Endothelial cell of umbilical vein (primary cell): ENCODE measurements around the gene LRSAM1. TPM values are rescaled to one million over a fixed set of nuclear protein-coding genes. Genes with fewer than 3 reads are reported as not detected.

ENCODE experiments used
- BruUV-seq: library from RNA; stranded (reverse); fragments of 400-500 nt; replicated peaks from 2 replicates; lab custom pipeline; 2021; lab: Mats Ljungman, UMichigan
- CTCF ChIA-PET: fragments of 300-600, 350-600 bp; sonication (Branson Sonifier 250); formaldehyde crosslinking; loops from one replicate; lab custom pipeline; 2021; ENCODE audit warnings: antibody characterized with exemption, inconsistent platforms; lab: Charles Lee
- POLR2A ChIA-PET: fragments of 300-600, 350-600 bp; sonication (Branson Sonifier 250); formaldehyde crosslinking; loops from one replicate; lab custom pipeline; 2021; ENCODE audit warnings: antibody characterized with exemption, inconsistent platforms; lab: Charles Lee
- DNase-seq: peaks from one replicate; pipeline ENCODE4 v3.0.0-alpha.2; 2011; ENCODE audit warnings: low read depth, low spot score
- FAIRE-seq: peaks from 2 replicates; lab custom pipeline; 2011; peaks lifted over from hg19 to GRCh38; lab: Jason Lieb, UNC
- H2AFZ ChIP-seq: 2 replicates; pipeline ENCODE4 v1.6.0; 2012; ENCODE audit warnings: low read depth, low read length, control low read depth, inconsistent platforms
- H3K27ac ChIP-seq: 2 replicates; pipeline ENCODE4 v1.5.1; 2011; ENCODE audit warnings: low read depth, mild to moderate bottlenecking, control low read depth, low read length, moderate library complexity; ENCODE audit not compliant: insufficient read depth
- H3K27me3 ChIP-seq, 2 experiments: 2 replicates each; pipeline versions ENCODE4 v1.6.0 to v1.6.1; 2011; ENCODE audit warnings: low read length in 2 of 2, mixed read lengths in 1 of 2; ENCODE audit not compliant: control insufficient read depth in 2 of 2, insufficient read depth in 2 of 2
- H3K36me3 ChIP-seq, 2 experiments: 2 replicates in 1 of 2; 3 replicates in 1 of 2; pipeline ENCODE4 v1.5.1; 2011; ENCODE audit warnings: low read length in 2 of 2, mild to moderate bottlenecking in 1 of 2, moderate library complexity in 1 of 2; ENCODE audit not compliant: control insufficient read depth in 2 of 2, insufficient read depth in 2 of 2; ENCODE audit errors: extremely low read depth in 1 of 2
- H3K4me1 ChIP-seq: 3 replicates; pipeline ENCODE4 v1.5.1; 2011; ENCODE audit warnings: mild to moderate bottlenecking, low read length; ENCODE audit not compliant: control insufficient read depth, insufficient read depth; ENCODE audit errors: extremely low read depth
- H3K4me2 ChIP-seq: 2 replicates; pipeline ENCODE4 v1.6.1; 2011; ENCODE audit warnings: low read length, control low read depth, mixed read lengths; ENCODE audit not compliant: insufficient read depth
- H3K4me3 ChIP-seq, 3 experiments: fragments of 200-600 bp in 1 of 3; sonication (generic), shearing (Covaris generic) in 1 of 3; replicated peaks in 1 of 3; 2 replicates each; pipeline ENCODE4 v1.5.1; 2011 to 2016; ENCODE audit warnings: control low read depth in 3 of 3, low read length in 3 of 3, mild to moderate bottlenecking in 2 of 3, inconsistent platforms in 1 of 3, low read depth in 1 of 3, moderate library complexity in 1 of 3; ENCODE audit not compliant: insufficient read depth in 1 of 3
- H3K79me2 ChIP-seq: 2 replicates; pipeline ENCODE4 v1.6.0; 2012; ENCODE audit warnings: low read length, inconsistent platforms; ENCODE audit not compliant: control insufficient read depth, insufficient read depth
- H3K9ac ChIP-seq: replicated peaks from 2 replicates; pipeline ENCODE3; 2011; ENCODE audit warnings: low read length, control low read depth; ENCODE audit not compliant: insufficient read depth; ENCODE audit errors: extremely low read depth
- H3K9me1 ChIP-seq: replicated peaks from 3 replicates; pipeline ENCODE4 v1.6.0; 2011; ENCODE audit warnings: mild to moderate bottlenecking, low read length; ENCODE audit not compliant: control insufficient read depth, insufficient read depth; ENCODE audit errors: extremely low read depth
- H3K9me3 ChIP-seq: replicated peaks from 2 replicates; pipeline ENCODE4 v1.5.1; 2012; ENCODE audit warnings: low read length, inconsistent platforms; ENCODE audit not compliant: control insufficient read depth, insufficient read depth
- H4K20me1 ChIP-seq: replicated peaks from 2 replicates; pipeline ENCODE3; 2011; ENCODE audit warnings: mild to moderate bottlenecking, low read length; ENCODE audit not compliant: control insufficient read depth, insufficient read depth; ENCODE audit errors: extremely low read depth
- CTCF ChIP-seq, 2 donors: IDR thresholded peaks; 1 replicate in 1 of 2; 2 replicates in 1 of 2; pipeline ENCODE4 v1.5.1; 2011; ENCODE audit warnings: low read length in 2 of 2, mild to moderate bottlenecking in 2 of 2, moderate library complexity in 2 of 2, control low read depth in 1 of 2, inconsistent platforms in 1 of 2, low read depth in 1 of 2; ENCODE audit not compliant: insufficient read depth in 1 of 2; ENCODE audit errors: extremely low read depth in 1 of 2
- EZH2 ChIP-seq: IDR thresholded peaks from 2 replicates; pipeline ENCODE4 v1.6.1; 2012; ENCODE audit warnings: borderline replicate concordance, low read depth, mild to moderate bottlenecking, moderate library complexity, low read length, inconsistent platforms; ENCODE audit not compliant: severe bottlenecking
- FOS ChIP-seq: IDR thresholded peaks from 2 replicates; pipeline ENCODE4 v1.6.1; 2011; ENCODE audit warnings: mild to moderate bottlenecking, low read length, moderate library complexity, borderline replicate concordance; ENCODE audit not compliant: insufficient read depth
- GATA2 ChIP-seq: IDR thresholded peaks from 2 replicates; pipeline ENCODE4 v1.7.0; 2011; ENCODE audit warnings: low read depth, mild to moderate bottlenecking, moderate library complexity, mixed read lengths, low read length; ENCODE audit not compliant: insufficient read length, insufficient read depth
- JUN ChIP-seq: IDR thresholded peaks from 2 replicates; pipeline ENCODE4 v1.6.1; 2011; ENCODE audit warnings: borderline replicate concordance, low read depth; ENCODE audit not compliant: insufficient read length, insufficient read depth
- MAX ChIP-seq: IDR thresholded peaks from 2 replicates; pipeline ENCODE4 v1.6.1; 2011; ENCODE audit not compliant: insufficient read depth, insufficient read length
- MYC ChIP-seq: IDR thresholded peaks from one replicate; pipeline ENCODE4 v1.6.1; 2011; ENCODE audit warnings: mild to moderate bottlenecking, low read depth, low read length
- POLR2A ChIP-seq: IDR thresholded peaks from 2 replicates; pipeline ENCODE4 v1.6.1; 2012; ENCODE audit warnings: low read depth, mild to moderate bottlenecking, control low read depth, low read length
- POLR2AphosphoS5 ChIP-seq: IDR thresholded peaks from 2 replicates; pipeline ENCODE4 v1.6.1; 2012; ENCODE audit warnings: low read depth, mild to moderate bottlenecking, control low read depth, low read length, moderate library complexity; ENCODE audit not compliant: insufficient read depth
- dilution Hi-C: fragments of 300-500 bp; cut with MboI; formaldehyde crosslinking; loops from one replicate; pipeline ENCODE4 v1.15.0; 2019; ENCODE audit warnings: low sequenced_read_pairs; ENCODE audit not compliant: extremely low pct_ligation_motif_present
- intact Hi-C: fragments of 100-400 bp; cut with micrococcal nuclease; formaldehyde crosslinking; loops from one replicate; pipeline ENCODE4 v1.10.0; 2022
- polyA plus RNA-seq, 4 experiments: library from polyadenylated mRNA; depleted of rRNA in 3 of 4; stranded (reverse) in 3 of 4; unstranded in 1 of 4; fragments of >200 nt; gene quantifications; 2 replicates each; pipeline versions ENCODE4 v1.2.1 to v1.2.3, GENCODE V29; 2011 to 2012; ENCODE audit warnings: missing spikeins in 1 of 4
- total RNA-seq: library from RNA; stranded (reverse); gene quantifications from 2 replicates; pipeline ENCODE4 v1.2.3, GENCODE V29; 2021

Gene LRSAM1
- total and polyA plus RNA-seq, 2 donors (not counting 3 experiments of a cell fraction or from before 2014, with no cell fraction given): 10.8 to 18.9 TPM

DNA sequence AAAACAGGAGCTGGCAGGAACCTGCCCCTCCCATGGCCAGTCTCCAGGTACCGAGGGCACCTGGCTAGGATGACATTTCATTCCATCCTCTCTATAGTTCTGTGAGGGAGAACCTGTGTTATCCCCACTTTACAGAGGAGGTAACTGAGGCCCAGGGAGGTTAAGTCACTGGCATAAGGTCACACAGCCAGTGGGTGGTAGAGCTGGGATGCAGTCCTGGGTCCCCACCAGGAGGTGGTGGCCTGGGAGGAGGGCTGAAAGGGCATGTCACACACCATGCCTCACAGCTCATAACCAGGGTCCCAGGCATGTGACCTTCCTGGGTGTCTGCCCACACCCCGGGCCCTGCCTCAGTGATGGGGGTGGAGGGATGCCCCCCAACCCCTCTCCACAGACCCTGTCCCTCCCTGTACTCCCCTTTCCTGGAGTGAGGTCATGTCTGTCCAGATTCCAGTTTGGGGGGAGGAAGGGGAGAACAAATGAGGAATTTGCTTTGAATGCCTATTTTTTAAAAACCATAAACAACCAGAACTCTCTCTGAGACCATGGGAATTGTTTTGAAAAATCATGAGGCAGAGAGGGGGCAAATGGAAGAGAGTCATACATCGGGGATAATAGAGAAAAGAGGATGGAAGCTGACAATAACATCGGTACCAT lies 83.1 kb downstream of the LRSAM1 start:
- TF ChIP-seq POLR2A (no peak), CTCF (IDR thresholded peaks at IDR 0.05; ENCODE audit: extremely low read depth in 1 of 2, insufficient read depth in 1 of 2, low read depth in 1 of 2, low read length in 2 of 2) (no peak), FOS (no peak), JUN (no peak), MYC (no peak), EZH2 (no peak), GATA2 (no peak), POLR2AphosphoS5 (no peak), MAX (no peak)
- H3K9me3 ChIP-seq: no peaks in the 10 kb centered on the region
- H3K4me1 ChIP-seq: peaks cover 19% of the 10 kb centered on the region
- no TSS peak for BruUV-seq
- H3K36me3 ChIP-seq: peaks cover 0 to 10% of the 10 kb centered on the region in 2 experiments
- ChIA-PET POLR2A (no interaction called here), CTCF (interaction anchor here (1.1 to 4.2 kb wide), 3 partner anchors 9 to 33 kb away, joined by 3 to 25 read pairs (median 5); no protein-coding TSS in a partner anchor)
- peaks cover 81% of the 10 kb centered on the region for H3K79me2 ChIP-seq
- intact Hi-C loops (no loop called here), dilution Hi-C loops (no loop called here)
- no peak for FAIRE-seq
- H4K20me1 ChIP-seq: no peaks in the 10 kb centered on the region
- no peak overlapping the region for H3K27ac ChIP-seq
- H3K4me2 ChIP-seq: no peak overlapping the region
- H3K9me1 ChIP-seq: no peaks in the 10 kb centered on the region
- H3K9ac ChIP-seq: no peak overlapping the region
- H3K4me3 ChIP-seq: no peak overlapping the region
- no peak overlapping the region for H2AFZ ChIP-seq
- H3K27me3 ChIP-seq: no peaks in the 10 kb centered on the region
- DNase-seq: no peak
